Measurements from ENCODE around the gene HPN. TPM values are rescaled to one million over a fixed set of nuclear protein-coding genes. Genes with fewer than 3 reads are reported as not detected.

HPN gene
- total RNA-seq, 4 donors from 2014 or later = 1.3 to 3.5 (median 1.8) TPM; not detected in 1

- peak overlapping the region in 1 of 4 donors; percentile 19 for H3K4me3 ChIP-seq
- H3K4me1 ChIP-seq = peaks cover 3 to 58% (median 33%) of the 10 kb centered on the region in 4 donors
- H3K9me3 ChIP-seq = no peaks in the 10 kb centered on the region
Measured at GRCh38 chr19:35038623-35039512, 2.7 kb upstream of the HPN start.

GRCh38 chr19:35039881-35040825, 1.4 kb upstream of the HPN start:
- peak overlapping the region in 2 of 4 donors; percentile 19 to 28 for H3K4me3 ChIP-seq
- peaks cover 0 to 21% (median 0%) of the 10 kb centered on the region in 3 donors for H3K36me3 ChIP-seq
- H3K4me1 ChIP-seq = peaks cover 3 to 63% (median 33%) of the 10 kb centered on the region in 4 donors
- no peaks in the 10 kb centered on the region for H3K9me3 ChIP-seq
- H3K27me3 ChIP-seq = no peaks in the 10 kb centered on the region
- TF ChIP-seq EP300 (IDR thresholded peaks at IDR 0.05) (no peak), POLR2A (IDR thresholded peaks at IDR 0.05) (no peak), CTCF (IDR thresholded peaks at IDR 0.05) (no peak)
- 12 to 25% methylated on average over 25 to 38 of the region's 39 CpGs for WGBS, 2 donors
- no peak for DNase-seq (ENCODE audit: low spot score in 2 of 2)
- peak overlapping the region; percentile 46 to 83 (median 67) for H3K27ac ChIP-seq

More at GRCh38 chr19:35038623-35039512, 2.7 kb upstream of the HPN start:
- WGBS, 2 donors = 62 to 64% methylated on average over 16 to 17 of the region's 17 CpGs
- TF ChIP-seq EP300 (IDR thresholded peaks at IDR 0.05) = no peak
- no peak for TF ChIP-seq CTCF (IDR thresholded peaks at IDR 0.05)
- TF ChIP-seq POLR2A (IDR thresholded peaks at IDR 0.05) = no peak
- H3K27me3 ChIP-seq = no peaks in the 10 kb centered on the region
- peaks cover 0 to 32% (median 4%) of the 10 kb centered on the region in 3 donors for H3K36me3 ChIP-seq
- no peak for DNase-seq (ENCODE audit: low spot score in 2 of 2)
- H3K27ac ChIP-seq = peak overlapping the region in 3 of 4 donors; percentile 67 to 83 (median 67)

- DNase-seq (ENCODE audit: low spot score in 2 of 2) = peak; percentile 89 to 92
- peaks cover 3 to 63% (median 33%) of the 10 kb centered on the region in 4 donors for H3K4me1 ChIP-seq
- no peaks in the 10 kb centered on the region for H3K27me3 ChIP-seq
- TF ChIP-seq EP300 (IDR thresholded peaks at IDR 0.05) = peak; percentile 89 to 96
- no peak for TF ChIP-seq CTCF (IDR thresholded peaks at IDR 0.05)
- H3K4me3 ChIP-seq = peak overlapping the region in 3 of 4 donors; percentile 5 to 28 (median 19)
- peak overlapping the region; percentile 67 to 87 (median 75) for H3K27ac ChIP-seq
- peaks cover 0 to 12% (median 0%) of the 10 kb centered on the region in 3 donors for H3K36me3 ChIP-seq
- no peaks in the 10 kb centered on the region for H3K9me3 ChIP-seq
- 16% methylated on average over 24 to 36 of the region's 36 CpGs for WGBS, 2 donors
Measured at GRCh38 chr19:35040826-35041547, 534 bp upstream of the HPN start.

GRCh38 chr19:35042056-35042730, 672 bp downstream of the HPN start:
- Histone ChIP-seq H3K4me3 (no peak overlapping the region), H3K4me1 (peaks cover 3 to 63% (median 33%) of the 10 kb centered on the region in 4 donors), H3K27ac (peak overlapping the region in 3 of 4 donors; percentile 67 to 83 (median 67)), H3K27me3 (no peaks in the 10 kb centered on the region), H3K9me3 (no peaks in the 10 kb centered on the region), H3K36me3 (peaks cover 0 to 3% (median 0%) of the 10 kb centered on the region in 3 donors)
- TF ChIP-seq POLR2A (IDR thresholded peaks at IDR 0.05) = no peak
- TF ChIP-seq EP300 (IDR thresholded peaks at IDR 0.05) = no peak
- no peak for TF ChIP-seq CTCF (IDR thresholded peaks at IDR 0.05)
- WGBS, 2 donors = 62 to 76% methylated on average over 14 of the region's 14 CpGs
- DNase-seq (ENCODE audit: low spot score in 2 of 2) = no peak

Data from tibial nerve (tissue), 4 donors.